HEK293T (cell line): ENCODE measurements around the gene TOMM5.

ENCODE experiments used
- ARNT ChIP-seq: fragments of 450-650 bp; IDR thresholded peaks from 2 replicates; pipeline ENCODE4 v1.6.1; 2017; ENCODE audit warnings: mild to moderate bottlenecking
- CTBP1 ChIP-seq: fragments of 450-650 bp; IDR thresholded peaks from 2 replicates; pipeline ENCODE4 v1.6.1; 2016; ENCODE audit warnings: borderline replicate concordance
- ELF4 ChIP-seq: fragments of 450-650 bp; IDR thresholded peaks from 2 replicates; pipeline ENCODE4 v1.6.1; 2017; ENCODE audit warnings: antibody characterized with exemption
- FOXA1 ChIP-seq: fragments of 450-650 bp; IDR thresholded peaks from 2 replicates; pipeline ENCODE4 v1.6.1; 2016; ENCODE audit warnings: mild to moderate bottlenecking
- FOXK2 ChIP-seq: fragments of 450-650 bp; IDR thresholded peaks from 2 replicates; pipeline ENCODE4 v1.6.1; 2016; ENCODE audit warnings: mild to moderate bottlenecking
- HDGF ChIP-seq: fragments of 450-650 bp; IDR thresholded peaks from 2 replicates; pipeline ENCODE4 v1.6.1; 2017; ENCODE audit warnings: antibody characterized with exemption, borderline replicate concordance
- SP1 ChIP-seq: fragments of 450-650 bp; IDR thresholded peaks from 2 replicates; pipeline ENCODE4 v1.6.1; 2017
- SUZ12 ChIP-seq: fragments of 450-650 bp; IDR thresholded peaks from 2 replicates; pipeline ENCODE4 v1.6.1; 2016; ENCODE audit warnings: mild to moderate bottlenecking
- TARDBP ChIP-seq: fragments of 450-650 bp; IDR thresholded peaks from 2 replicates; pipeline ENCODE4 v1.6.1; 2016
- ZNF384 ChIP-seq: fragments of 450-650 bp; IDR thresholded peaks from 2 replicates; pipeline ENCODE4 v1.6.1; 2016

- TF ChIP-seq SP1: no peak
- no peak for TF ChIP-seq HDGF
- no peak for TF ChIP-seq TARDBP
- no peak for TF ChIP-seq CTBP1
- TF ChIP-seq ARNT: no peak
- no peak for TF ChIP-seq FOXA1
- no peak for TF ChIP-seq SUZ12
- no peak for TF ChIP-seq ZNF384
- TF ChIP-seq ELF4: no peak
- TF ChIP-seq FOXK2: no peak
Observed at GRCh38 chr9:37620396-37620795, 28.0 kb upstream of the TOMM5 start.
